Measurements from ENCODE around the gene MAFG. TPM values are rescaled to one million over a fixed set of nuclear protein-coding genes. Genes with fewer than 3 reads are reported as not detected.

MAFG gene
- total and polyA plus RNA-seq, 2 of the 13 experiments (the other 11 are each of a cell fraction or from before 2014, with no cell fraction given) = 14.5 to 20.0 TPM

DNA sequence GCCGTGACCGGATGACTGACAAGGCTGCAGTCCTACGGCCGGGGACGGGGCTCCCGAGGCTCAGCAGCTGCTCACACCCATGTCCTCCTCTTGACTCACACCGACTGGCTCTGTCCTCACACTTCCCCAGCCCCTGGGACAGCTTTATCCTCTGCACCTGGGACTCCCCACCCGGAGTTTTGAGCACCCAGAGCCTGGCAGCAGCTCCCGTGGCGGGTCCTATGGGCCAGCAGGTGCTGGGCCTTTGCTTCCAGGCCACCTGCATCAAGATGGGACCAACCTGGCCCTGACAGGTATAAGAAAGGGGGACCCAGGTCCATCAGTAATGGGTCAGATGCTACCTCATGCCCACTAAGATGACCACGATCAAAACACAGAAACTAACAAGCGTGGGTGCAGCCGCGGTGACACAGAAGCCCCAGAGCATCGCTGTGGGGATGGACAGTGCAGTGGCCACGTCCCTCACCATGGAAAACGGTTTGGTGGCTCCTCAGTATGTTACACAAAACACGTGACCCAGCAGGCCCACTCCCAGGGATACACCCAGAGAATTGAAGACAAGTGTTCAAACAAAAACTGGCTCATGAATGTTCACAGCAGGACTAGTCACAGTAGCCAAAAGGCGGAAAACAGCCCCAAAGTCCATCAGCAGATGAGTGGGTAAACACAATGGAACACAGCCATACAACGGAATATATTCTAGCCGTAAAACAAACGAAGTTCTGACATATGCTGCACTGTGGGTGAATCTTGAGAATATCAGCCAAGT is 36.7 kb upstream of the MAFG start (continued):
- TF ChIP-seq, protein P1, sequence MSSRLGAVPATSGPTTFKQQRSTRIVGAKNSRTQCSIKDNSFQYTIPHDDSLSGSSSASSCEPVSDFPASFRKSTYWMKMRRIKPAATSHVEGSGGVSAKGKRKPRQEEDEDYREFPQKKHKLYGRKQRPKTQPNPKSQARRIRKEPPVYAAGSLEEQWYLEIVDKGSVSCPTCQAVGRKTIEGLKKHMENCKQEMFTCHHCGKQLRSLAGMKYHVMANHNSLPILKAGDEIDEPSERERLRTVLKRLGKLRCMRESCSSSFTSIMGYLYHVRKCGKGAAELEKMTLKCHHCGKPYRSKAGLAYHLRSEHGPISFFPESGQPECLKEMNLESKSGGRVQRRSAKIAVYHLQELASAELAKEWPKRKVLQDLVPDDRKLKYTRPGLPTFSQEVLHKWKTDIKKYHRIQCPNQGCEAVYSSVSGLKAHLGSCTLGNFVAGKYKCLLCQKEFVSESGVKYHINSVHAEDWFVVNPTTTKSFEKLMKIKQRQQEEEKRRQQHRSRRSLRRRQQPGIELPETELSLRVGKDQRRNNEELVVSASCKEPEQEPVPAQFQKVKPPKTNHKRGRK (CRISPR knock-in tag; IDR thresholded peaks at IDR 0.05) = no peak
- TF ChIP-seq NR2F2 (IDR thresholded peaks at IDR 0.05; ENCODE audit: borderline replicate concordance, low read depth) = no peak
- TF ChIP-seq PHF8 (CRISPR knock-in tag; IDR thresholded peaks at IDR 0.05) = no peak
- peak; percentile 72; the same call in 1 of the 2 replicates for TF ChIP-seq TFAP4 (IDR thresholded peaks at IDR 0.05; ENCODE audit: borderline replicate concordance, low read depth)
- TF ChIP-seq, protein P2, sequence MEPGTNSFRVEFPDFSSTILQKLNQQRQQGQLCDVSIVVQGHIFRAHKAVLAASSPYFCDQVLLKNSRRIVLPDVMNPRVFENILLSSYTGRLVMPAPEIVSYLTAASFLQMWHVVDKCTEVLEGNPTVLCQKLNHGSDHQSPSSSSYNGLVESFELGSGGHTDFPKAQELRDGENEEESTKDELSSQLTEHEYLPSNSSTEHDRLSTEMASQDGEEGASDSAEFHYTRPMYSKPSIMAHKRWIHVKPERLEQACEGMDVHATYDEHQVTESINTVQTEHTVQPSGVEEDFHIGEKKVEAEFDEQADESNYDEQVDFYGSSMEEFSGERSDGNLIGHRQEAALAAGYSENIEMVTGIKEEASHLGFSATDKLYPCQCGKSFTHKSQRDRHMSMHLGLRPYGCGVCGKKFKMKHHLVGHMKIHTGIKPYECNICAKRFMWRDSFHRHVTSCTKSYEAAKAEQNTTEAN (CRISPR knock-in tag; conservative IDR thresholded peaks at IDR 0.05) = 0 out of 2 replicates have a peak, but pooled peaks have one; percentile 34
- peak; percentile 55 for TF ChIP-seq SAP130 (CRISPR knock-in tag; IDR thresholded peaks at IDR 0.05; ENCODE audit: low read depth)
- TF ChIP-seq, protein P3, sequence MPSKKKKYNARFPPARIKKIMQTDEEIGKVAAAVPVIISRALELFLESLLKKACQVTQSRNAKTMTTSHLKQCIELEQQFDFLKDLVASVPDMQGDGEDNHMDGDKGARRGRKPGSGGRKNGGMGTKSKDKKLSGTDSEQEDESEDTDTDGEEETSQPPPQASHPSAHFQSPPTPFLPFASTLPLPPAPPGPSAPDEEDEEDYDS (CRISPR knock-in tag; IDR thresholded peaks at IDR 0.05) = 0 out of 2 replicates have a peak, but pooled peaks have one; percentile 12
- TF ChIP-seq ZNF7 (CRISPR knock-in tag; IDR thresholded peaks at IDR 0.05) = no peak
- TF ChIP-seq, protein P4, sequence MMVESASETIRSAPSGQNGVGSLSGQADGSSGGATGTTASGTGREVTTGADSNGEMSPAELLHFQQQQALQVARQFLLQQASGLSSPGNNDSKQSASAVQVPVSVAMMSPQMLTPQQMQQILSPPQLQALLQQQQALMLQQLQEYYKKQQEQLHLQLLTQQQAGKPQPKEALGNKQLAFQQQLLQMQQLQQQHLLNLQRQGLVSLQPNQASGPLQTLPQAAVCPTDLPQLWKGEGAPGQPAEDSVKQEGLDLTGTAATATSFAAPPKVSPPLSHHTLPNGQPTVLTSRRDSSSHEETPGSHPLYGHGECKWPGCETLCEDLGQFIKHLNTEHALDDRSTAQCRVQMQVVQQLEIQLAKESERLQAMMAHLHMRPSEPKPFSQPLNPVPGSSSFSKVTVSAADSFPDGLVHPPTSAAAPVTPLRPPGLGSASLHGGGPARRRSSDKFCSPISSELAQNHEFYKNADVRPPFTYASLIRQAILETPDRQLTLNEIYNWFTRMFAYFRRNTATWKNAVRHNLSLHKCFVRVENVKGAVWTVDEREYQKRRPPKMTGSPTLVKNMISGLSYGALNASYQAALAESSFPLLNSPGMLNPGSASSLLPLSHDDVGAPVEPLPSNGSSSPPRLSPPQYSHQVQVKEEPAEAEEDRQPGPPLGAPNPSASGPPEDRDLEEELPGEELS (CRISPR knock-in tag; IDR thresholded peaks at IDR 0.05) = peak; percentile 73
- TF ChIP-seq ZXDC (CRISPR knock-in tag; IDR thresholded peaks at IDR 0.05) = no peak
- TF ChIP-seq AHDC1 (CRISPR knock-in tag; IDR thresholded peaks at IDR 0.05; ENCODE audit: borderline replicate concordance) = peak; percentile 18; the same call in 1 of the 2 replicates
- TF ChIP-seq SRY (CRISPR knock-in tag; IDR thresholded peaks at IDR 0.05) = 0 out of 2 replicates have a peak, but pooled peaks have one; percentile 32
- no peak for TF ChIP-seq ZNF431 (CRISPR knock-in tag; IDR thresholded peaks at IDR 0.05; ENCODE audit: borderline replicate concordance, low read depth)

Data from HepG2 (cell line).